SU-DHL-6 (cell line): Measurements from ENCODE around the gene KBTBD13.
"Not testable (repeated sequence)": the region's sequence is repeated elsewhere in the genome, so short reads cannot be mapped to it uniquely, and the experiment has no call there.

Experiments used
- H2AFZ ChIP-seq: fragments of 200-600 bp; sonication (generic); 2 replicates; pipeline ENCODE4 v1.6.1; 2014; ENCODE audit warnings: low read depth, mild to moderate bottlenecking, moderate library complexity, mixed read lengths, antibody characterized with exemption, low read length; ENCODE audit not compliant: severe bottlenecking
- H3F3A ChIP-seq: fragments of 200-600 bp; shearing (Covaris generic); 2 replicates; pipeline ENCODE4 v1.6.0; 2016; ENCODE audit warnings: antibody characterized with exemption, mild to moderate bottlenecking; ENCODE audit not compliant: insufficient read depth
- H3K27ac ChIP-seq: fragments of 200-600 bp; sonication (generic); 2 replicates; pipeline ENCODE4 v1.5.1; 2016; ENCODE audit warnings: low read depth, mild to moderate bottlenecking, low read length, moderate library complexity, mixed read lengths
- H3K27me3 ChIP-seq: fragments of 200-600 bp; sonication (generic), shearing (Covaris generic); 2 replicates; pipeline ENCODE4 v1.6.0; 2014; ENCODE audit warnings: mild to moderate bottlenecking, low read length
- H3K36me3 ChIP-seq: fragments of 200-600 bp; sonication (generic); 2 replicates; pipeline ENCODE4 v1.6.1; 2014; ENCODE audit warnings: mild to moderate bottlenecking, low read length, mixed read lengths
- H3K4me2 ChIP-seq: fragments of 300-600, 200-600 bp; shearing (Covaris generic), sonication (generic); 2 replicates; pipeline ENCODE4 v1.6.0; 2014; ENCODE audit warnings: low read length, low read depth, mild to moderate bottlenecking; ENCODE audit not compliant: poor library complexity, severe bottlenecking
- H3K4me3 ChIP-seq: fragments of 200-600 bp; sonication (generic); 2 replicates; pipeline ENCODE4 v1.5.1; 2014; ENCODE audit warnings: antibody characterized with exemption, low read length, mild to moderate bottlenecking, mixed read lengths; ENCODE audit not compliant: insufficient read depth, poor library complexity, severe bottlenecking
- H3K79me2 ChIP-seq: fragments of 200-600 bp; sonication (generic); 2 replicates; pipeline ENCODE4 v1.6.1; 2014; ENCODE audit warnings: mild to moderate bottlenecking, low read length, moderate library complexity; ENCODE audit not compliant: insufficient read depth
- H3K9ac ChIP-seq: fragments of 200-600 bp; sonication (generic); 2 replicates; pipeline ENCODE4 v1.7.0; 2014; ENCODE audit warnings: mild to moderate bottlenecking, low read length
- H3K9me2 ChIP-seq: fragments of 200-600 bp; sonication (generic); replicated peaks from 2 replicates; pipeline ENCODE4 v1.6.1; 2014; ENCODE audit warnings: low read length; ENCODE audit not compliant: insufficient read depth
- H3K9me3 ChIP-seq: fragments of 200-600 bp; sonication (generic); 2 replicates; pipeline ENCODE4 v1.6.1; 2014; ENCODE audit warnings: low read length, mixed read lengths; ENCODE audit not compliant: insufficient read depth
- H4K20me1 ChIP-seq: fragments of 200-600 bp; sonication (generic); 2 replicates; pipeline ENCODE4 v1.6.1; 2014; ENCODE audit warnings: low read depth, mild to moderate bottlenecking, antibody characterized with exemption, low read length, moderate library complexity, mixed read lengths
- CTCF ChIP-seq: fragments of 200-600 bp; sonication (generic); IDR thresholded peaks from one replicate; pipeline ENCODE4 v1.5.1; 2017; ENCODE audit warnings: antibody characterized with exemption, mild to moderate bottlenecking, low read length, moderate library complexity; ENCODE audit not compliant: insufficient read depth, poor library complexity, severe bottlenecking
- EZH2phosphoT487 ChIP-seq: fragments of 200-600 bp; sonication (generic), shearing (Covaris generic); conservative IDR thresholded peaks from 2 replicates; pipeline ENCODE4 v1.6.1; 2018; ENCODE audit warnings: mild to moderate bottlenecking, antibody characterized with exemption, low read length, moderate library complexity, mixed read lengths

Gene KBTBD13

DNA sequence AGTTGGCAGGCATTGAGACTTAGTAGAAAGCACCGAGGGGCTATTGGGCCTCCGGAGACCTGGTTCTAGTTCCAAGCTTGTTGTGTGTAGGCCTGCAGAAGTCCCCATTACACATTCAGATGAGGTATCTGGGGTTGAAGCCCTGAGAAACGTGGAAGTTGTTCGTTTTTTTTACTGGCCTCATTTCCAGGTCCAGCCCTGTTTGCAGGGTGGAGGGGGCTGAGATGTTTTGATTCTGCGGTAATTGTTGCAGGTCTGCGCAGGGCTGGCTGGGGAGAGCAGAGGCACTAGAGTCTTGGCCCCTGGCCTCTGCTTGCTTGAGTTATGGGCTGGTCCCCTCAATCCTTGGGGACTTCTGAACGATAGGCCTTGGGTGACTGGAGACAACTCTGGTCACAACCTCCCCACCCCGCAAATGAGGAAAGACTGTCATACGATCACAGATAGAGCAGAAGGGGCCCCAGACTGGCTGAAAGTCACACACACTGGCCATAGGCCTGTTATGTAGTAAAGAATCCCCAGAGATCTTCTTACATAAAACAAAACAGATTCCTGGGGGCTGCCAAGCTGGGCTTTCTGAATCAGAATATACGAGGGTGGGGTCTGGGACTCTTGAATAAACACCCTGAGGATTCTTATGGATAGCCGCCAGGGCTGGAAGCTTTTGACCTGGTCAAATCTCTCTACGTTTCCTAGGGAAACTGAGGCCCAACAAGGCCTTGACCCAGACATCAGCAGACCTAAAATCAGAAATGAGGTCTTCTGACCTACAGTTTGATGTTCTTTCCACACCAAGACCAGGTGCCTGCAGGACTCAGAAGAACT lies 15.6 kb downstream of the KBTBD13 start:
- no peaks in the 10 kb centered on the region for H3K27me3 ChIP-seq
- H3K9me3 ChIP-seq = no peaks in the 10 kb centered on the region
- H4K20me1 ChIP-seq = no peaks in the 10 kb centered on the region
- TF ChIP-seq CTCF (no peak), EZH2phosphoT487 (no peak)
- H3F3A ChIP-seq = no peaks in the 10 kb centered on the region
- H3K9ac ChIP-seq = no peak overlapping the region
- H2AFZ ChIP-seq = no peak overlapping the region
- no peak overlapping the region for H3K4me3 ChIP-seq
- no peaks in the 10 kb centered on the region for H3K79me2 ChIP-seq
- H3K36me3 ChIP-seq = no peaks in the 10 kb centered on the region
- no peak overlapping the region for H3K4me2 ChIP-seq
- no peak overlapping the region for H3K27ac ChIP-seq
- H3K9me2 ChIP-seq = no peaks in the 10 kb centered on the region

DNA sequence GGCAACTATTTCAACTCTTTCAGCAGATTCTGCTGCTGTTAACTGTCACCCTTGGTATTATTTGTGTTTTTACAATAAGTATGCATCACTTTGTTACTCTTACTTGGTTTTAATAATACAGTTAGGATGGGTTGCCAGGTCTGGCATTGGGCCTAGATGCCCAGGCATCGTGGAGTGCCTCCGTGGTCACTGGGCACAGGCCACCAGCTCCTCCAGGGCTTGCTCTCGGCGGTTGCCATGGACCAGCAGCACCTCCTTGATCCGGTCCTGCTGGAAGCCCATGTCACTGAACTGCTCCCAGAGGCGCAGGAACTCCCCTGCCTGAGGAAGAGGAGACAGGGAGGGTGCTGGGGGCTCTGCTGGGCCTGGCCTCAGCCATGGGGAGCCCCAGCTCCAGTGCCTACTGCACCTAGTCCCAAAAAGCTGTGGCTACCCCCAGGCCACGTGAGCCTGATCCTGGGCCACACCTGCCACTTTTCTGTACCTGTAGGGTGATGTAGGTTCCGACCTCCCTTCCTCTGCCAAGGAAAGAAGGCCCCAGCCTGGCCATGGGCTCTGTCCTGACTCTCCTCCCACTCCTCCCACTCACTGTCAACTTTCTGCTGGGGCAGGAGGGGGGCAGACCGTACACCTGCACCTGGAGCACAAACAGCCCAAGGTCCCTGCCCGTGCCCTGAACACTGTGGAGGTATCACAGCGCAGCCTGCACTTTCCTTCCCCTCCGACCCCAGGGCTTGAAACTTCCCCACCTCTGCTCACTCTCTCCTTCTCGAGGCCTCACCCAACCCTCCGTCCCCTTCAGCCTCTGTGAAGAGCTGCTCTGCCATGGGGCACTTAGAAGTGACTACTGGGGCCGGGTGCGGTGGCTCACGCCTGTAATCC lies 16.6 kb downstream of the KBTBD13 start:
- H3K4me2 ChIP-seq = no peak overlapping the region
- TF ChIP-seq CTCF = no peak
- no peak for TF ChIP-seq EZH2phosphoT487
- no peaks in the 10 kb centered on the region for H3K9me2 ChIP-seq
- H3F3A ChIP-seq = no peaks in the 10 kb centered on the region
- no peaks in the 10 kb centered on the region for H3K27me3 ChIP-seq
- H3K9ac ChIP-seq = no peak overlapping the region
- no peak overlapping the region for H3K27ac ChIP-seq
- no peak overlapping the region for H3K4me3 ChIP-seq
- no peaks in the 10 kb centered on the region for H4K20me1 ChIP-seq
- H3K9me3 ChIP-seq = no peaks in the 10 kb centered on the region
- H3K79me2 ChIP-seq = no peaks in the 10 kb centered on the region
- no peak overlapping the region for H2AFZ ChIP-seq
- H3K36me3 ChIP-seq = no peaks in the 10 kb centered on the region

GRCh38 chr15:65093793-65094170 lies 17.2 kb downstream of the KBTBD13 start:
- not testable (repeated sequence) for H2AFZ ChIP-seq, H3K27ac ChIP-seq, H4K20me1 ChIP-seq, H3K79me2 ChIP-seq, H3K27me3 ChIP-seq, H3K9me3 ChIP-seq, H3K4me2 ChIP-seq, H3K36me3 ChIP-seq, H3F3A ChIP-seq, H3K9ac ChIP-seq, H3K9me2 ChIP-seq, H3K4me3 ChIP-seq
